Measurements from ENCODE around the gene MEIOSIN.
A peak's percentile ranks its signal among the peaks of the same experiment; 100 is the strongest.
"Not testable (repeated sequence)": the region's sequence is repeated elsewhere in the genome, so short reads cannot be mapped to it uniquely, and the experiment has no call there.

Gene MEIOSIN

DNA sequence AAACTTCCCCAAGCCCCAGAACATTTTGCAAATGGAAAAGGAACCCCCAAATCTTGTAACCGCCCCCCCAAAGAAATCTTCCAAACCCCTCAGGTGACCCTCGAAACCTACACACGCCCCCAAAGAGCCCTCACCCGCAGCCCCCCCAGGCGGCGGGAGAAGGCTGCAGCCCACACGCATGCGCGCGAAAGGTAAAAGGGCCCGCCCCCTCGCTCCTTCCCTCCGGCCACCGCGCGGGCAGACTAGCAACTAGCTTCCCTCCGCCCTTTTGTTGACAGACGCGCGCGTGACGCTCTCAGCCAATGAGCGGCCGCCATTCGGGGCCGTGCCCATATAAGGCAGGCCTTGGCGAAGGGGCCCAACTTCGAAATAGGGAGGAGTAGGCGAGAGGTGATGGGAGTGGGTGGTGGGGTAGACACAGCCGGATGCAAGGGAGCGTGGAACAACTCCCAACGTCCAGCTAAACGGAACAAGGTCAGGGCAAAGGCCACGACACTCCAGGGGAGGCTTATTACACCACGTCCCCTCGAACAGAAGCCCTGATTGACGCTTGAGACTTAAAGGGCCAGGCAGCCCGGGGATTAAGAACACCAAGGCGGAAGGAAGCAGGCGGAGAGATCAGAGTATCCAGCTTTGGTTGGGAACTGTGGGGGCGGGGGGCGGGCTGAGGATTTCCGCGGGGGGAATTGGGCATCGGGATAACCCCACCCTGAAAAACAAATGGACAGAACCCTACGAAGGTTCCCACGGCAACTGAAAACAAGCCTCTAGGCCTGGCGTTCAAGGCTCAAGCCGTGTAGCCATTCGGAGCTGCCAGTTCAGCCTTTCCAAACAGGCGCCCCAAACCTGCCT lies 15.9 kb upstream of the MEIOSIN start:
- peak; percentile 95 for DNase-seq (ENCODE audit: extremely low read depth in 1 of 2, low read depth in 1 of 2)

DNA sequence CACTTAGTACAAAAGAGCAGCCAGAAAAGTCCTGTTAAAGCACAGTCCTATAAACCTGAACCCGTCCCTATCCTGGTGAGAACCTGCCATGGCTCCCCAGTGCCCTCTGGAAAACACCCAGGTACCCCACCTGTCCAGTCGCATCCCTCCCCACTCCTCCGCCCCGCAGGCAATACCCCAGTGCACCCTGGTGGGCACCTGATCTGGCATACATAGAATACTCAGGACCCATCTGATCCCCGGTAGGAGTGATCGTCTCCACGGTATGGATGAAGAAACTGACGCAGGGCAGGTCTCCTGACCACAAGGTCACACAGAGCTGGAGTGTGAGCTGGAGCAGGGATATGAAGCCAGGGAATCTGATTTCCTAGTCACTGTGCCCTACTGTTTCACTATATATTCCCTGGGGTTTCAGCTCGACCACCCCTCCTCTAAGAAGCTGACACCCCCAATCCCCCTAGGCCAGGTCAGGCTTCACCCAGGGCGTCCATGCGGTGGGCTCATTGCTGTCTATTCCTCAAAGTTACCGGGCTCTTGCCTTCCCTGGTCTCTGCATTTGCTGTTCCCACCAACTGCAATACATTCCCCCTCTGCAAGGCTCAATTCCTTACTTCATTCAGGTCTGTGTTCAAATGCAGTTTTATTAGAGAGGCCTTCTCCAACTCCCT lies 15.1 kb upstream of the MEIOSIN start:
- no peak for DNase-seq (ENCODE audit: extremely low read depth in 1 of 2, low read depth in 1 of 2)

DNA sequence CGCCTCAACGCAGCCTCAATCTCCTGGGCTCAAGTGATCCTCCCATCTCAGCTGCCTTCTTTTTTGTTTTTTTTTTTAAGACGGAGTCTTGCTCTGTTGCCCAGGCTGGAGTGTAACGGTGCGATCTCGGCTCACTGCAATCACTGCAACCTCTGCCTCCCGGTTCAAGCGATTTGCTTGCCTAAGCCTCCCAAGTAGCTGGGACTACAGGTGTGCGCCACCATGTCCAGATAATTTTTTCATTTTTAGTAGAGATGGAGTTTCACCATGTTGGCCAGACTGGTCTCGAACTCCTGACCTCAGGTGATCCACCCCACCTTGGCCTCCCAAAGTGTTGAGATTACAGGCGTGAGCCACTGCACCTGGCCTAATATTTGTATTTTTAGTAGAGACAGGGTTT lies 13.2 kb upstream of the MEIOSIN start:
- DNase-seq (ENCODE audit: extremely low read depth in 1 of 2, low read depth in 1 of 2), result not testable (repeated sequence)

DNA sequence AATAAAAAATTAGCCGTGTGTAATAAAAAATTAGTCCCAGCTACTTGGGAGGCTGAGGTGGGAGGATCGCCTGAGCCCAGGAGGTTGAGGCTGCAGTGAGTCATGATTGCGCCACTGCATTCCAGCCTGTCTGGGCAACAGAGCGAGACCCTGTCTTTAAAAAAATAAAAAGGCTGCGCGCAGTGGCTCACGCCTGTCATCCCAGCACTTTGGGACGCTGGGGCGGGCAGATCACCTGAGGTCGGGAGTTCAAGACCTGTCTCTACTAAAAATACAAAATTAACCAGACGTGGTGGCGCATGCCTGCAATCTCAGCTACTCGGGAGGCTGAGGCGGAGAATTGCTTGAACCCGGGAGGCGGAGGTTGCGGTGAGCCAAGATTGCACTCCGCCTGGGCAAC lies 4.6 kb upstream of the MEIOSIN start:
- DNase-seq (ENCODE audit: extremely low read depth in 1 of 2, low read depth in 1 of 2), result not testable (repeated sequence)

DNA sequence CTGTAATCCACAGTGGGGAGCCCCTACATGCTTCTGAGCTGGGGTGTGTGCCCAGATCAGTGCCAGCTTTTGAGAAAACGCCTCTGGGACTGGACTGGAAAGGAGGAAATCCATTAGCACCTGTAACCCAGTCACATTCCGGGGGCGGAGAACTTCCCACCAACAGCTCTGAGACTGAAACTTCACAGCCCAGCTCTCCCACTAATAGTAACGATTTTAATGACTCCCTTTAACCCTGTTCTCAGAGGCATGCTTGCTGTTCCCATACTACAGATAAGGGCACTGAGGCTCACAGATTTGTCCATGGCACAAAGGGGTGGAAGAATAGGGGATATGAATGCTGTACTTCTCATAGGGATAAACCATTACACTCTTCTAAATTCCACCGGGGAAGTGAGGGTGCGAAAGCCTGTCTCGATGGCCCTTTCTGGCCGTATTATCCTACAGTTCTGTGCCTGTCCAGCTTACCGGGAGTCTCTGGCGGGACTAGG lies 3.4 kb upstream of the MEIOSIN start:
- DNase-seq (ENCODE audit: extremely low read depth in 1 of 2, low read depth in 1 of 2), result no peak

DNA sequence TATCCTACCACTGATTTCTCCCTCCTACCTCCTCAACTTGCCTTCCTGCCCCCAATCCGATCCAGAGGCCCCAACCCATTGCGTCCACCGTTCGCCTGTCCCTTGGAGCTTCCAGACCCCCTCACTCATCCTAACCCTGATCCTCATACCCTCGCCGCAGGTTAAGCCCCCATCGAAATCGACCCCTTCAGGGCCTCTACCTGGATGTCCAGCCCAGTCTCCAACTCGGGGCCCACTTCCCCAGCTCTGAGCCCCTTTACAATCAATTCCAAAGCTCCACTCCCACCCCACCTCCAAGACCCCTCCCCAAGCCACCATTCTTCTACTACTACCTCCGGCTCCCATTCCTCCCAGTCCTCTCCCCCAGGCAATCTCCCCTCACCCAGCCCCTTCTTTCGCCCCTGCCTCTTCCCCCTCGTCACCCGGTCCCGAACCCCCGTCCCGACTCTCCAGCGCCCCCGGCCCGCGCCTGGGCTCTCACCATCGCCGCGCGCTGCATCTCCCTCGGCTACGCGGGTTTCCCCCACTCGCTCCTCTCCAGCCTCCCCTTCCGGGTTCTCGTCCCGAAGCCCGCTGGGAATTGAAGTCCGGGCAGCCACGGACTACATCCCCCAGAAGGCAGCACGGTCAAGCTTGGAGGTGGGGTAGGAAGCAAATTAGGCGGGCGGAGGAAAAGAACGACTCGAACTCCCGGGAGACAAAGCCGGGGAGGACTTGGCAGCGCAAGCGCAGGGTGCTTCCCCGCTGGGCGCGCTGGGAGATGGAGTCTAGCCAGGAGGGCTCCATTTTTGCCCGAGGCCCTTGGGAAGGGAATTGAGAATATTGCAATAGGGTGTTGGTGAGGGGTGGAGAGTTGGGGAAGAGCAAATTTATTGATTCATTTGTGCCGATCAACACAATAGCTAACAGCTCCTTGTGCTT lies 2.6 kb upstream of the MEIOSIN start, which contains the start of gene FBXO46:
FBXO46 (minus strand) TSS at position 529 of the 921 bp plus-strand sequence. CDS start 17,401 bp downstream, outside the sequence.
- peak; percentile 81 to 84 for DNase-seq (ENCODE audit: extremely low read depth in 1 of 2, low read depth in 1 of 2)

DNA sequence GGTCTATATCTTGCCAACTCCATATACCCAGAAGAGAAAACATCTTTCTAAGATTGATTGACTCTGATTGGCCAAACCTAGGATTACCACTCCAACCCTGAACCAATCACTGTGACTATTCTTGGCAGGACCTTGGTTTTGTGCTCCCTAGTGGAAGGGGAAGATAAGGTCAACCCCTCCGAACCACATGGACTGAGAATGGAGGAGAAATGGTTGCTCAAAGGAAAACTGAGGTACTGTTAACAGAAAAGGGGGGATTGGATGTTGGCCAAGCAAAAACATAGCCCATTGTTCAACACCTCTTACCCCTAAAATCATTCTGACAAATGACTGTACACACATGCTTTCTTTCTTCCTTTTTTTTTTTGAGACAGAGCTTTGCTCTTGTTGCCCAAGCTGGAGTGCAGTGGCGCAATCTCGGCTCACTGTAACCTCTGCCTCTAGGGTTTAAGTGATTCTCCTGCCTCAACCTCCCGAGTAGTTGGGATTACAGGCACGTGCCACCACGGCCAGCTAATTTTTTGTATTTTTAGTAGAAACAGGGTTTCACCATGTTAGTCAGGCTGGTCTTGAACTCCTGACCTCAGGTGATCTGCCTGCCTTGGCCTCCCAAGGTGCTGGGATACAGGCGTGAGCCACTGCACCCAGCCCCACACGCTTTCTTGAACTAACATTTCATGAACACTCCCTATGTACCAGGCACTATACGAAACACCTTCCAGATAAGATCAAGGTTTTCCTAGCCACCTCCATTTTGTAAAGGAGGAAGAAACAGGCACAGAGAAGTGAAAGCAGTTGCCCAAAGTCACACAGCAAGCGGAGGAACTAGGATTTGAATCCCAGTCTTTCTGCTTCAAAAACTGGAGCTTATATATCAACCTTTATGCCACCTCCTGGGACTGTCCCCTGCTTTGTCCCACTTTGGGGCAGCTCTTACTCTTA lies 6.5 kb downstream of the MEIOSIN start:
- no peak for DNase-seq (ENCODE audit: extremely low read depth in 1 of 2, low read depth in 1 of 2)

DNA sequence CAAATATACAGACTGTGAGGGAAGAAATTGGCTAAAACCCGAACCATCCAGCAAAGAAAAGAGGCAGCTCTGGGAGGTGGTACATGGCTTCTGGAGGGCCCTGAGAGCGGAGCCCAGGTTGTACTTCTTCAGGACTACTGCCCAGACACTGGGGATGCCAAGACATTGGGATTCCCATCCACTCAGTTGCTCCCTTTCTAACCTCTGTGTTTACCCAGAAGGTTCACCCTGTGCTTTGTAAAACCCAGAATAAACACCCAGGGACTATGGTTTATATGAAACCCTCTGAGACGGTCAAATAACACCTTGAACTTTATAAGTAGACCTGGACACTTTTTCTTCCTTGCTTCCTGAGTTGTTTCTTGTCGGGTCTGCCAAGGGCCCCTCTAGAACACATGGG lies 9.7 kb downstream of the MEIOSIN start:
- DNase-seq (ENCODE audit: extremely low read depth in 1 of 2, low read depth in 1 of 2), result no peak

DNA sequence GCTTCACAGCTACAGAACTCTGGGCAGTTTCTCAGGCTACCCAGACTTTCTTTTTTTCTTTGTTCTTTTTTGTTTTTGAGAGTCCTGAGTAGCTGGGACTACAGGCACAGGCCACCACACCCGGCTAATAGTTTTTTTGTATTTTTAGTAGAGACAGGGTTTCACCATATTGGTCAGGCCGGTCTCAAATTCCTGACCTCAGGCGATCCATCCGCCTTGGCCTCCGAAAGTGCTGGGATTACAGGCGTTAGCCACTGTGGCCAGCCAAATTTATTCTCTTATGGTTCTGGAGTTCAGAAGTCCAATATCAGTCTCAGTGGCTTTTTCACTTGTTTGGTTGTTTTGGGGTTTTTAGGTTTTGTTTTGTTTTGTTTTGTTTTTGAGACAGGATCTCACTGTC lies 12.4 kb downstream of the MEIOSIN start:
- DNase-seq (ENCODE audit: extremely low read depth in 1 of 2, low read depth in 1 of 2), result no peak

DNA sequence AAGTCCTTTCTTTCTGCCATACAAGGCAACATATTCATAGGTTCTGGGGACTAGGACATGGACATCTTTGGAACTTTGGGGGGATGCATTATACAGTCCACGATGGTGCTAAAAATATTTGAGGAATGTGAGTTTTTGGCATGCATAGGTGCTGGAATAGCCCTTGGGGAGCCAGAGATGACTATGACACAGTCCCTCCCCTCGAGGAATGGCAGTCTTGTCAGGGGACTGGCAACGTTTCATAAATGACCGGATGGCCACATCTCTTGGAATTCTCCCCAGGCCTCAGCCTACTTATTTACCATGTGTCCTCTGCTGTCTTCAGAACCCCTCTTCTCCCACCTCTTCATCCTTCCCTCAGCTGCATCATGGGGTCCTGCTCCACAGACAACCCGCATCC lies 13.6 kb downstream of the MEIOSIN start:
- DNase-seq (ENCODE audit: extremely low read depth in 1 of 2, low read depth in 1 of 2), result no peak

DNA sequence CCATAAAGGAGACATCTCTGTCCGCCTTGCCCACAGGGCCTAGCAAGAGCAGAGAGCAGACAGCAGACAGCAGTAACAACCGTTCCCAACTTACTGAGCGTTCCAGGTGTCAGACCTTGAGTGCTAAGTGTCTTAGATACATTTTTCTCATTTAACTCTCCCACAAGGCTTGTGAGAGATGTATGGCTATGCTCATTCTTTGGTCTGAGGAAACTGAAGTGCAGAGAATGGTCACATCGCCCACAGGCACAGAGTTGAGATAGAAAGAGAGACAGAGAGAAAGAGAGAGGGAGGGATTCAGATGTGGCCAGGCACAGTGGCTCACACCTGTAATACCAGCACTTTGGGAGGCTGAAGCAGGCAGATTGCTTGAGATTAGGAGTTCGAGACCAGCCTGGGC lies 14.3 kb downstream of the MEIOSIN start:
- DNase-seq (ENCODE audit: extremely low read depth in 1 of 2, low read depth in 1 of 2), result no peak

DNA sequence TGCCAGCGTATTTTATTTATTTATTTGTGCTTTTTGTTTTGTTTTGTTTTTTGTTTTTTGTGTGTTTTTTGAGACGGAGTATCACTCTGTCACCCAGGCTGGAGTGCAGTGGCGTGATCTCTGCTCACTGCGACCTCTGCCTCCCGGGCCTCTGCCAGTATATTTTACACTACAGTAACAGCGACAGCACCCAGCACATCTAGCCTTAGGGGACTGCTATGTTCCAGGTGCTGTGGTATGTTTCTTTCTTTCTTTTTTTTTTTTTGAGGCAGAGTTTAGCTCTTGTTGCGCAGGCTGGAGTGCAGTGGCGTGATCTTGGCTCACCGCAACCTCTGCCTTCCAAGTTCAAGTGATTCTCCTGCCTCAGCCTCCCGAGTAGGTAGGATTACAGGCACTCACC lies 18.2 kb downstream of the MEIOSIN start:
- DNase-seq (ENCODE audit: extremely low read depth in 1 of 2, low read depth in 1 of 2), result not testable (repeated sequence)

DNA sequence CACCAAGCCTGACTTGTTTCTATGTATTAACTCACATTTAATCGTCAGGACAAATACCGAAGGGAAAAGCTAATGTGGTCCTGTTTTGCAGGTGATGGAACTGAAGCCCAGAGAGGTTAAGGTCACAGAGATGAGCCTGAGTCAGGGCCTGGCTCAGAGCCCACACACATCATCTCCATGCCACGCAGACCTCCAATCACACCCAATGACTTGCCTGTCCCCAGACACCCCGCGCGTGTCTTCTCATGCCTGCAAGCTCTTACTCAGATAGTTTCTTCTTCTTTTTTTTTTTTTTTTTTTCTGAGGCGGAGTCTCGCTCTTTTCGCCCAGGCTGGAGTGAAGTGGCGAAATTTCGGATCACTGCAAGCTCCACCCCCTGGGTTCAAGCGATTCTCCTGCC lies 19.4 kb downstream of the MEIOSIN start:
- DNase-seq (ENCODE audit: extremely low read depth in 1 of 2, low read depth in 1 of 2), result no peak

DNA sequence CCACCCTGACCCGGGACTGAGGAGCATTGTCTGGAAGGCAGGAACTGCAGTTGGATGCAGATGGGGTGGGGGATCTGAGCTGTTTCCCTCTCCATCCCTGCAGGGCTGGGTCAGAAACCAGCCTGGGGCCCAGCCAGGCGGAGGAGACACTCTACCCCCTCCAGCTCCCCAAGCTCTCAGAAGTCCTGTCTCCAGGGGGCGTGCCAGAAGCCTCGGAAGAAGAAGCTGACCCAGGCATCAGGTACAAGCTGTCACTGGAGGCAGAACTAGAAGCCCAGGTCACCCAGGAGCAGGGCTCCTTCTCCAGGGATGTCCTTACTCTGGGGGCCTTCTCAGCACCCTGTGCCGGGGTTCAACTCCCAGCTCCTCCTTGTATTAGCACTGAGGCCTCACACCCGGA lies 20.3 kb downstream of the MEIOSIN start:
- no peak for DNase-seq (ENCODE audit: extremely low read depth in 1 of 2, low read depth in 1 of 2)

DNA sequence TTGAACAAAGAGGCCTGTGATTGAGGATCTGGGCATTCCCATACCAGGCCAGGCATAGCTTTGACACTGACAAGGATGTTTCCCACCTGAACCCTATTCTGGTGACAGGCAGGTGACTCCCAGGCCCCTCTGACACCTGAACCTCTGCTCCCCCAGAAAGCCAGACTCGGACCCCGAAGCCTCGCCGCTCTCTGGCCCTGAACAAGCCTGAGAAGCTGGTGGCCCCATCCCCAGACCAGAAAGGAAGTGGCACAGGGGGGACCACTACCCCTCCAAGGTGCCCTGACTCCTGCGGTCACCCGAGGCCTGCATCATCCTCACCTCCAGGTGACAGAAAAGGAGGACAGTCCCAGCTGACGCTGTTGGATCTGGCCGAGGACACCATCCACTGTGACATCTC lies 21.1 kb downstream of the MEIOSIN start:
- DNase-seq (ENCODE audit: extremely low read depth in 1 of 2, low read depth in 1 of 2), result no peak

DNA sequence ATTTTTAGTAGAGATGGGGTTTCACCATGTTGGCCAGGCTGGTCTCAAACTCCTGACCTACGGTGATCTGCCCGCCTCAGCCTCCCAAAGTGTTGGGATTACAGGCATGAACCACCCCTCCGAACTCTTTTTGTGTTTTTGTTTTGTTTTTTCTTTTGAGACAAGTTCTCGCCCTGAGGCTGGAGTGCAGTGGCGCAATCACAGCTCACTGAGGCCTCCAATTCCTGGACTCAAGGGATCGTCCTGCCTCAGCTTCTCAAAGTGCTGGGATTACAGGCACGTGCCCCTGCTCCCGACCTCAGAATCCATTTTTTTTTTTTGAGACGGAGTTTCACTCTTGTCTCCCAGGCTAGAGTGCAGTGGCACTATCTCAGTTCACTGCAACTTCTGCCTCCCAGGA lies 24.5 kb downstream of the MEIOSIN start:
- no peak for DNase-seq (ENCODE audit: extremely low read depth in 1 of 2, low read depth in 1 of 2)

DNA sequence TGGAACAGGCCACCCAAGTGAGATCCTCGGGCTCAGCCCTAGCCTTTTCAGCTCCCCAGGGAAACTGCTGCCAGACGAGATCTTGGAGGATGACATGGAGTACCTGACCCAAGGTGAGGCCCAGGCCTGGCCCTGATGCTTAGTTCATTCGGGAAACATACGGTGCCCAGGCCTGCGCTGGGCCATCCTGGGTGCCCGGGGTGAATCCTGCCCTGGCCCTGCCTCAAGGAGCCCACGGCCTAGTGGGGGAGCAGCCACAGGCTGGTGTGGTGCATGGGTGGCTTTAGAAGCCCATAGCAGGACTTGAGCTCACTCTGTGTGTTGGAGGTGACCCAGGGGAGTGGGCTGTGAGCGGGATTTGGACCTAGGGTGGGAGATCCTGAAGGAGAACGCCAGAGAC lies 25.7 kb downstream of the MEIOSIN start:
- no peak for DNase-seq (ENCODE audit: extremely low read depth in 1 of 2, low read depth in 1 of 2)

DNA sequence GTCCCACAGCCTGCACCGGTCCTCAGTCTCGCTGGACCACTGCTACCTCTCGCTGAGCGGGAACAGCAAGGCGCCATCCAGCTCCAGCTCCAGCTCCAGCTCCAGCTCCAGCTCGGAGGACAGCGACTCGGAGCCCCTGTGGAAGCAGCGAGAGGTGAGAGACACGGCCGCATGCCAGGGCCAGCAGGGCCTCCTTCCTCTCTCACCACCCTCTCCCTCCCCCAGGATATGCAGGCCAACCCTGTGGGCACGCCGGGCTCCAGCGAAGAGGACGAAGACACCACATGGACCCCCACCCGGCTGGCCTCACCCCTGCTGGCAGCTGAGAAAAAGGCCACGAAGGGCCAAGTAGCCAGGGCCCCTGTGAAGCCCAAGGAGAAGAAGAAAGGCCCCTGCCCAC lies 28.5 kb downstream of the MEIOSIN start:
- DNase-seq (ENCODE audit: extremely low read depth in 1 of 2, low read depth in 1 of 2), result no peak

DNA sequence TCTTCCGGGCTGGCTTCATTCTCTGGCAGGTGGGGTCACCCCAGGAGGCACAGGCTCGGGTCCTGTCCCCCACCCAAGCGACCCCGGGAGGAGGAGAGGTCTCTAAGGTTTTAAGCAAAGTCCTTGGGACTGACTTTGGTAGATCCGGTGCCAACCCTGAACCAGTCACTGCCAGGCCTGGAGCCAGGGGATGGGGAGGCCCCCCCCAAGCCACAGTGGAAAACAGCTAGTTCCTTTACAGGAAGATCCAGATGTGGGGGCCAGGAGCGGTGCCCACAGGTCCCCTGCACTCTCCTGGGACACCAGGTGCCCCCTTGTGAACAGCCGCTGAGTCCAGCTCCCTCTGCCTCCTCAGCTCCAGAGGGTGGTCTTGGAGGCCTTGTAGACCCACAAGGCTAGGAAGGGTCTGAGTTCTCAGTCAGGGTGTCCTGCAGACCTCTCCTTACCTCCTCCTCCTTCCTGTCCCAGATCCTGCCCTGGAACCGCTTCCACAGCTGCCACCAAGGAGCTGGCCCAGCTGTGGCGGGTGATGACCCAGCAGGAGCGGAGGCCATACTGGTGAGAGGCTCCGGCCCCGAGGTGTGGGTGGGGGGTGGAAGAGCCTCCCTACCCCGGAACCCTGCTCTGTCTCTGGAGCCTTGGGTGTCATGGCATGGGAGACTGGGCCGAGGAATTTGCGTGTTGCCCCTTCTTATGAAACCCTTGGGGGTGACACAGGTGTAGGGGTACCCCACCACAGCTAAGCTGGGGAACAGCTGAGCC lies 29.8 kb downstream of the MEIOSIN start:
- DNase-seq (ENCODE audit: extremely low read depth in 1 of 2, low read depth in 1 of 2), result no peak
